ENCODE results near the gene CYTIP. TPM values are rescaled to one million over a fixed set of nuclear protein-coding genes. Genes with fewer than 3 reads are reported as not detected.

CYTIP gene
- polyA plus RNA-seq (2012; ENCODE audit: missing spikeins): 102 TPM

DNA sequence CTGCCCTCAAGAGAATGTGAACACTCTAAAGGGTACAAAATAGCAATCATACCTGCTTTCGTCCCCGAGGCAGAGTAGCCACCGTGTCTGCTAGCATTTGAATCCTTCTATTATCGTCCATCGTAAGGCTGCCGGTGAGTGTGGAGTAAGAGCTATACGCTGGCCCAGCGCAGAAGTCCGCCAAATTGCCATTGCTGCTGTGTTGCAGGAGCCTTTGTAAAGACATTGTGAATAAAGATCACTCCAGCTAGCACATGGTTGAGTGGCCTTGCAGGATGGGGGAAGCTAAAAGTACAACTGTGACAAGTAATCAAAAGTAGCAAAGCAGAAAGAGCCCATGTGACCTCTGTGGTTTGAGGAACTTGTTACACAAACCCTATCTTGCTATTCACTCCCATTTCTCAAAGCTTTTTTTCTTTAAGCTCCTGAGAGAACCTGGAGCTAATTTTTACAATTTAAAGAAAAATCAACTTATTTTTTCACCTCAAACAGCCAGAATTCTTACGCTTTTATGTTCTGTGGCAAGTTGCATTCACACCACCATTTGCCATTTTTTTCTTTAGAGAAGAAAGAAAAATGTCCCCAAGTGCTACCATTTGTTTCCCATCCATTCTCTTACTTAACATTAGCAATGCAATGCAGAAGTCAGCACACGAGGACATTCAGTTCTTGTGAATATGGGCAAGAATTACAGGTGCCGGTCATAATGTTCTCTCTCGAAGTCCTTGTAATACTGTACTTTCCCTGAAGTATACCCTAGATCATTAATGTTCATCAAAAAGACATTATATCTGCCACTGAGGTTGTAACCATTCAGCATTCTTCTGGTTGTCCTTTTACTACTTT lies at the start of gene CYTIP:
Gene CYTIP, minus strand, starts transcription at position 295 of the 846 bp plus-strand sequence. Its CDS starts 69 bp downstream, at position 226.
- TF ChIP-seq POLR2AphosphoS5 (IDR thresholded peaks at IDR 0.05; ENCODE audit: low read depth, low read length) (peak; percentile 94), POLR2A (IDR thresholded peaks at IDR 0.05; ENCODE audit: low read depth, low read length) (peak; percentile 85), TAF1 (IDR thresholded peaks at IDR 0.05; ENCODE audit: borderline replicate concordance, low read depth, low read length) (peak; percentile 90)
- peak; percentile 99 for FAIRE-seq
- DNase-seq (ENCODE audit: insufficient read length): no peak

DNA sequence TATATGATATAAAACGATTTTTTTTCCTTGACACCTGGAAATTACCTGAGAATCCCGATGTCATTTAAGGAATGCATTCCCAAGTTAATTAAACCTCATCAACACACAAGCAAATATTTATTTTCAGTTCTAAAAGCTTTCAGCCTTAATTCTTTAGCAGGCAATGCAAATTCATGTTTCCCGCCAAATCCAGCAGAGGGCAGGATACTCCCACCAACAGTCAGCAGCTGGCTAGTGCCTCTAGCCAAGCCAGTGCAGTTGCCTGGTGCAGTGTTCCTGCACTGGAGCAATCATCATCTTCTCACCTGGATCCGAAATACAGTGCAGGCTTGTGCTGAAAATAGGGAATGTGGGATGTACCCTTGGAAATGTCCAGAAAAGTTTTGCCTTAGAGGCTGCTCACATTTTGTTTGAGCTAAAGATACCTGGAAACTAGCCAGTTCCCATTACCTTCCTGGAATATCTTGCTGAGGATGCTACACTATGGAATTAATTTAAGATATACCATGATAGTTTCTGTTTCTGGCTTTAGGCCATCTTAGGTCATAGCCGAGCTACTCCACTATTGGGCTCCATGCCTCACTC lies 48.4 kb upstream of the CYTIP start:
- no peak for DNase-seq (ENCODE audit: insufficient read length)
- TF ChIP-seq POLR2AphosphoS5 (IDR thresholded peaks at IDR 0.05; ENCODE audit: low read depth, low read length): no peak
- TF ChIP-seq TAF1 (IDR thresholded peaks at IDR 0.05; ENCODE audit: borderline replicate concordance, low read depth, low read length): no peak
- TF ChIP-seq POLR2A (IDR thresholded peaks at IDR 0.05; ENCODE audit: low read depth, low read length): no peak
- peak; percentile 92 for FAIRE-seq

DNA sequence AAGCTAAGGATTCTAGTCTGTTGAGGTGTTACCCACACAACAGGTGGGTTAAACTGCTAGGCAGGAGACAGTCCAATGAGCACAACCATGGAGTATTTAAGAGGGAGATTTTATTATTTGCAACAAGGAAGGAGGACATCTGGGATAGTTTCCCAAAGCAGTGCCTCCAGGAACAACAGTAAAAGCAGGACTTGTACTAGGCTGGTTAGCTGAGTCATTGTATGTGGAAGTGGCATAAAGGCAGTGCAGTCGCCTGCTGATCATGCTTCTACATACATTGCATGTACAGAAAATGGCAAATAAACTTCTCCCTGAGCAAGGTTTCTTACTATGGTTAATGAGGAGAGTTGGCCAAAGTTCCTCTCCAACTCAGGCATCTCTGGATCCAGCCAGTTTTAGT lies 46.1 kb upstream of the CYTIP start:
- TF ChIP-seq POLR2AphosphoS5 (IDR thresholded peaks at IDR 0.05; ENCODE audit: low read depth, low read length): no peak
- FAIRE-seq: no peak
- DNase-seq (ENCODE audit: insufficient read length): no peak

DNA sequence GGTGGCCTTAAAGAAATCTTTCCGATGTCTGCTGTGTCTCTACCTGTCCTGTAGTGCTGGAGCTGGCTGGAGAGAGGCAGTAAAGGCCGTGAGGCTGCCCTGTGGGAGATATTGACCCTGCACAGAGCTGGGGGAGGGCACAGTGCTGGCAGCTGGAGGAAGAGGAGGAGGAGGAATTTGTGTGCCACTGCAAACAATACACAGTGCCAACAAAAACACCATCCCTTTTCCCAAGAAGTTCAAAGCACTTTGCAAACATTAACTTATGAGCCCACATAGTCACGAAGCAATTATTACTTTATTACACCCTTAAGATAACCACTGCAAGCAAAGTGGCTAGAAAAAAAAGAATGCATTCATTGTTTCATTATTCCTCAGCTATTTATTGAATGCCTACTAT lies 45.0 kb upstream of the CYTIP start:
- no peak for FAIRE-seq
- TF ChIP-seq POLR2A (IDR thresholded peaks at IDR 0.05; ENCODE audit: low read depth, low read length) (no peak), TAF1 (IDR thresholded peaks at IDR 0.05; ENCODE audit: borderline replicate concordance, low read depth, low read length) (no peak), POLR2AphosphoS5 (IDR thresholded peaks at IDR 0.05; ENCODE audit: low read depth, low read length) (no peak)
- no peak for DNase-seq (ENCODE audit: insufficient read length)

DNA sequence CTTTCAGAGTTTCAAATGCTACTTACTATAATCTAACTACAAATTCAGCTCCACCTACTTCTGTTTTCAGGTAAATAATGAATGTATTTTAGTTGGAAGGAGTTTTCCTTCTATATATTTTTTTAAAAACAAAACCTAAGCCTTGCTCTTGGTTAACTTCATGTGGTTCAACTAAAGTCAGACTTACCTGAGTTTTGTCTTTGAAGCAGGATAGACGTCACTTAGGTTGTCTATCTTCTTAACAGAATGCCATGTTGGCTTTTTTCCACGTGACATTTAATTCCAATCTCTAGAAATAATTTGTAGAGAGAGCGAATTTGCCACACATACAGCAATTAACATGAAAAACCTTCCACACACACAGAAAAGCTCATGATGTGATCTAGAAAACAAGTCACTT lies 43.9 kb upstream of the CYTIP start:
- DNase-seq (ENCODE audit: insufficient read length): no peak
- FAIRE-seq: peak; percentile 17
- TF ChIP-seq TAF1 (IDR thresholded peaks at IDR 0.05; ENCODE audit: borderline replicate concordance, low read depth, low read length): no peak
- no peak for TF ChIP-seq POLR2A (IDR thresholded peaks at IDR 0.05; ENCODE audit: low read depth, low read length)
- no peak for TF ChIP-seq POLR2AphosphoS5 (IDR thresholded peaks at IDR 0.05; ENCODE audit: low read depth, low read length)

DNA sequence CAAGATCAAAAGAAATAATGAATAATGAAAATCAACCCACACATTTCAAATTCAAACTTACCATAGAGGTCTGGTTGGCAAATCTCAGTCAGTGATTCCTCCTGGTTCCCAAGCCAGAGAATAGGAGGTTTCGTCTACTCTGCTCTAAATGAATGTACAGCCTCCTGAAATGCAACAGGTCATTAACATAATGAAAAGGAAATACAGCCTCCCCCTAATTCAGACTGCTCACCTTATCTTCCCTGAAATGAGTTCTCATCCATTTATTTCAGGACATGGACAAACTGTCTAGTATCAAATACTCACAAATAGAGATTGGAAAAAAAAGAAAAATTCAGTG lies 43.4 kb upstream of the CYTIP start:
- FAIRE-seq (peak; percentile 33), DNase-seq (ENCODE audit: insufficient read length) (no peak)
- TF ChIP-seq POLR2A (IDR thresholded peaks at IDR 0.05; ENCODE audit: low read depth, low read length) (no peak), POLR2AphosphoS5 (IDR thresholded peaks at IDR 0.05; ENCODE audit: low read depth, low read length) (no peak), TAF1 (IDR thresholded peaks at IDR 0.05; ENCODE audit: borderline replicate concordance, low read depth, low read length) (no peak)

DNA sequence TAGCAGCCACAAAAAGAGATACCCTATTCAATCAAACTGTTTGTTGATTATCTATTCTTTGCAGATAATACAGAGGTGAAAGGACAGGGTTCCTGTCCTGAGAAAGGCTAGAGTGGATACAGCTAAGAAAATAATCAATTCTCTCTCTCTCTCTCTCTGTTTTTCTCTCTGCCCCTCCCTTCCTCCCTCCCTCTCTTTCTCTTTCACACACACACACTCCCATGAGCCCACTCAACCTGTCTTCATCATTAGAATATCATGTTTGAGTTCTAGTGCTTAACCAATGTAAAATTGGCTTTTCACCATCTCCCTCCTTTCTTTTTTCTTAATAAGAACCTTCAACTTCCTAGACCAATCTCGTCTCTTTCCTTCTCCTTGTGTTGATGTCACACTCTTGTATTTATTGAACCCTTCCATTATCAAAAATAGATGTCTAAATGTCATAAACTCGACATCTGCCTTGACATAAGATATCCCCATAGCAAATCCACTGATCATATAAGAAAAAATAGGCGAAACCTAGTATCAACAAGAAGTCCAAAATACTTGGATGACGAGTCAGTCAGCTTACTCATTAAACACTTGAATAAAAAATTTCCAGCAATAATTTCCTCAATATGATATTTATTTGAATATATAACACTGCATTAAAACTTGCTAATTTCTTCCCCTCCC lies 42.8 kb upstream of the CYTIP start:
- FAIRE-seq: peak; percentile 82
- DNase-seq (ENCODE audit: insufficient read length): no peak

DNA sequence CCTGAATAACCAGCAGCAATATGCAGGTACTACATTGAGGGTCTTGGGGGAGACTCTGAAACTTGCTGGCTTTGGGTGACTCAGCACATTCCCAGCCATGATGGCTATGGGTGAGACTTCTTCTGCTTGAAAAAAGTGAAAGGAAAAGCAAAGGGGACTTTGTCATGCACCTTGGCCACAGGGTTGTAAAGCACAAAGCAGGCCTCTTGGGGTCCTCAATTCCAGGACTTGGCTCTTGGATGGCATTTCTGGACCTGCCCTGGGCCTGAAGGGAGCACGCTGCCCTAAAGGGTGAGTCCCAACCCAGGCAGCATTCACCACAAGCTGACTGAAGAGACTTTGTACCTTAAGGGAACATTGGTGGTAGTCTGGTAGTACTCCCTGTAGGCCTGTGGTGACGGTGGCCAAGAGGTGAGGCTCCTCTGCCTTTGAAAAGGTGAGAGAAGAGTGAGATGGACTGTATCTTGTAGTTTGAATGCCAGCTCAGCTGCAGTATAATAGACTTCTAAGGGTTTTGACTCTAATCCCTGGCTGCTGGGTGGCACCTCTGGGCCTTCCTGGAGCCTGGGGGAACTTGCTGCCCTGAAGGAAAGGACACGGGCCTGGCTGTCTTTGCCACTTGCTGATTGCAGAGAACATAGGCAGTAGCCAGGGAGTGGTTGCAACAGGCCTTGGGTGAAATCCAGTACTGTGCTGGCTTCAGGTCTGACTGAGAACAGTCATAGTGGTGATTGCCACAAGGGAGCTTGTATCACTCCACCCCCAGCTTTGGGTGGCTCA lies 36.5 kb upstream of the CYTIP start:
- peak; percentile 90 for FAIRE-seq
- TF ChIP-seq POLR2A (IDR thresholded peaks at IDR 0.05; ENCODE audit: low read depth, low read length) (no peak), TAF1 (IDR thresholded peaks at IDR 0.05; ENCODE audit: borderline replicate concordance, low read depth, low read length) (no peak), POLR2AphosphoS5 (IDR thresholded peaks at IDR 0.05; ENCODE audit: low read depth, low read length) (no peak)
- DNase-seq (ENCODE audit: insufficient read length): no peak

More for the DNA sequence above, 42.8 kb upstream of the CYTIP start:
- no peak for TF ChIP-seq POLR2A (IDR thresholded peaks at IDR 0.05; ENCODE audit: low read depth, low read length)

DNA sequence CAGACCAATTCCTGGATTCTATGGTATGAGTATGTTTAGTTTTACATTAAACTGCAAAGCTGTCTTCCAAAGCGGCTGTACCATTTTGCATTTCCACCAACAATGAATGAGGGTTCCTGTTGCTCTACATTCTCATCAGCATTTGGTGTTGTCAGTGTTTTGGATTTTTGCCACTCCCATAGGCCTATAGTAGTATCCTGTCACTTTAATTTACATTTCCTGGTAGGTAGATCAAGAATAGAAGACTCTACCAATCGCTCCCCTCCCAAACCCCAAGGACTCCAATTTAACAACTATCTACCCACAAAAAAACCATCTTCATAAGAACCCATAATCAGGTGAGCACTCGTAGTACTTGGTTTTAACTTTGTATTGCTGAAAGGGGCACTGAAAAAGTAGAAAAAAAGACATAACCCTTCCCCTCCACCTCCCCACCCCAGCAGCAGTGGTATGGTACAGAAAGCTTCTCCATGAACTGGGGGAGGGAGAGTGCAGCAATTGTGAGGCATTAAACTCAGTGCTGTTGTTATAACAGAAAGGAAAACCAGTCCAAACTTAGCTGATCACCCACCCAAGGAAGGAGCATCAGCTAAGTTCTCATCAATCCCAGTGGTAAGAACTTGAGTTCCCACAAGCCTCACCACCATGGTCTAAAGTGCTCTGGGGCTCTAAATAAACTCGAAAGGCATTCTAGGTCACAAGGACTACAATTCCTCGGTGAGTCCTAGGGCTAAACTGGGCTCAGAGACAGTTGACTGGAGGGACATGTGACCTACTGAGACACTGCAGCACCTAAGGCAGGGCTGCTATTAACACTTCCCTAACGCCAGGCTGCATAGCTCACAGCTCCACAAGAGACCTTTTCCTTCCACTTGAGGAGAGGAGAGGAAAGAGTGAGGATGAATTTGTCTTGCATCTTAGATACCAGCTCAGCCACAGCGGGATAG lies 35.5 kb upstream of the CYTIP start:
- peak; percentile 86 for FAIRE-seq
- no peak for DNase-seq (ENCODE audit: insufficient read length)

DNA sequence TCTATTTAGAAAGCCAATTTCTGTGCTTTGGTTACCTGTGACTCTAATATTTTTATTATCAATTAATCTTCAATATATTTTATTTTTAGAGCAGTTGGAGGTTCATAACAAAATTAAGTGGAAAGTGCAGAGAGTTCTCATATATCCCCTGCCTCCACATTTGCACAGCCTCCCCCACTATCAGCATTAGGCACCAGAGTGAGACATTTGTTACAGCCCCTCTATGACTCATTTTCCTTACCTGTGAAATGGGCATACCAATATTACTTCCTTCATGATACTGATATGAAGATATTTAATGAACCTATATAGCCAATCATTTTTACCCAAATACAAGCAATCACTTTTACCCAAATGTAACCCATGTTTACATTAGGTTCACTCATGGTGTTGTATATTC lies 34.0 kb upstream of the CYTIP start:
- no peak for DNase-seq (ENCODE audit: insufficient read length)
- TF ChIP-seq POLR2A (IDR thresholded peaks at IDR 0.05; ENCODE audit: low read depth, low read length) (no peak), POLR2AphosphoS5 (IDR thresholded peaks at IDR 0.05; ENCODE audit: low read depth, low read length) (no peak), TAF1 (IDR thresholded peaks at IDR 0.05; ENCODE audit: borderline replicate concordance, low read depth, low read length) (no peak)
- FAIRE-seq: no peak

More for the DNA sequence above, 35.5 kb upstream of the CYTIP start:
- TF ChIP-seq POLR2AphosphoS5 (IDR thresholded peaks at IDR 0.05; ENCODE audit: low read depth, low read length) (no peak), POLR2A (IDR thresholded peaks at IDR 0.05; ENCODE audit: low read depth, low read length) (no peak)
